Caki2 (cell line): ENCODE data around the gene DENND1A. TPM values are rescaled to one million over a fixed set of nuclear protein-coding genes. Genes with fewer than 3 reads are reported as not detected.

ENCODE experiments used
- DNase-seq: peaks from one replicate; pipeline ENCODE4 v3.0.0-alpha.2; 2015; ENCODE audit warnings: low read depth
- in situ Hi-C: cut with HindIII; loops from 2 replicates; pipeline ENCODE4 v1.10.0; 2016; ENCODE audit warnings: low sequenced_read_pairs, low pct_unique_long_range_greater_than_20kb, mixed read lengths
- total RNA-seq: library from RNA; depleted of rRNA; stranded (reverse); fragments of >200 nt; shearing (Covaris generic); gene quantifications from 2 replicates; pipeline ENCODE4 v1.2.3, GENCODE V29; 2014; ENCODE audit warnings: low replicate concordance

The DENND1A gene
- total RNA-seq, 1 experiment from 2014 or later, result 14.0 TPM

DNA sequence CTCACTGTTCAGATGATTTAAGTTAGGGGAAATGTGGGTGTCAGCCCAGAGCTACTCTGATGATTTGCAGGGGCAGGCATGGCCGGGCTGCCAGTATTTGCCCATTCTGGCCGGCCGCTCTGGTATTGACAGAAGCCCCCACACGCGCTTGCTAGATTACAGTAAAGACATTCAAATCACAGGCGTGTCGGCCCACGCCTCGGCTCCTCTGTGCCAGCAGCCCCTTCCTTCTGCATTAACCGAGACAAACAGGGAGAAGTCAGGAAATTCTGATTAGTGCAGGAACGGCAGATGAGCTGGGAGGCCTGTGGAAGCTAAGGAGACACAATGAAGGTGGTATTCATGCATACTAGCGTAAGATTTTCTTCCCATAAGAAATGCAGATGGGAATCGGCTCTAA lies 460.6 kb downstream of the DENND1A start:
- DNase-seq, result no peak
- in situ Hi-C loops, result no loop called here

DNA sequence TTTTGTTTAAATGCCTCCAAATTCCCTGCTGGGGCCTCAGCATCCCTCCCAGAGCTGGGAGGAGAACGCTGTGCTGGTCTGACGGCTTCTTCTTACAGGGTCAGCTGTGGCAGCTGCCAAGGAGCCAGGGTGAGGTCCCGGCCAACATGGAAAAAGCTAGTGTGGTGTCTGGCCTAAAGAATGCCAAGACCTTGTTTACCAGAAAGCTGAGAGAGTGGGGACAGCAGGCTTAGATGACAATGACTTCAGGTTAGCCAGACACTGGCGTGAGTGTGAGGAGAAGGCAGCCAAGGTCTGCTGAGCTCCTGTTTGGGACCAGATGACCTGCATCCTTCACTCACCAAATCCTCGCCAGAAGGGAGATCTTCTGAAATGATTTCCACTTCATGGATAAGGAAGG lies 461.4 kb downstream of the DENND1A start:
- in situ Hi-C loops, result no loop called here
- no peak for DNase-seq

DNA sequence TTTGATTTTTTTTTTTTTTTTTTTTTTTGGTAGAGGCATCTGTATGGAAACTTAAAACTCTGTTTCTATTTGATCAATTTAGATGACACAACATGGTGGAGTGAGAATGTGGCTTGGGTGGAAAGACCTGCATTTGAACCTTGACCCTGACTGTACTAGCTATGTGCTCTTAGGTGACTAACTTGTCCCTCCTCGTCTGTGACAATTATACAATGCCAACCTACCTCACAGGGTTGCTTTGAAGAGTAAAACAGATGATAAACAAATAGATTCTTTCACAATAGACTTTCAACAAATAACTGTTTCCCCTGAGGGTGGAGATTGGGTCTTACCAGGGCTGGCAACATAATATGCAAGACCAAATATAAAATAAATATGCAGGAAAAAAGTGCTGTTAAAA lies 464.6 kb downstream of the DENND1A start:
- no peak for DNase-seq
- in situ Hi-C loops, result no loop called here

DNA sequence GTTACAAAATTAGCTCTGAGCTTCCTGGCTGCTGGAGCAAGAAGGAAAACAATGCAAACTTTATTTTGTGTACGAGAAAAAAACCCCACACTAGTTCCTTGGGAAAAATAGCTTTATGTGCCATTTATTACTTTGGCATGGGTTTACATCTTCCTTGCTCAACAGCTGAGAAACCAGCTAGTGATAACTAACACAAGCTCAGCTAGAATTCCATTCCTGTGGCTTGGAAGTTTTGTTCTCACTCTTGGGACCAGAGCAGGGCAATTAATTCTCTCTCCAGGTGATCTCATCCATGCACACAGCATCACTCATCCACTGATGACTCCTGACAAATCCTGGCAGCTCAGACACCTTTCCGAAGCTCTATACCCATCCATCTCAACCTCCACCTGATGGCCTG lies 469.8 kb downstream of the DENND1A start:
- in situ Hi-C loops, result no loop called here
- DNase-seq, result no peak

DNA sequence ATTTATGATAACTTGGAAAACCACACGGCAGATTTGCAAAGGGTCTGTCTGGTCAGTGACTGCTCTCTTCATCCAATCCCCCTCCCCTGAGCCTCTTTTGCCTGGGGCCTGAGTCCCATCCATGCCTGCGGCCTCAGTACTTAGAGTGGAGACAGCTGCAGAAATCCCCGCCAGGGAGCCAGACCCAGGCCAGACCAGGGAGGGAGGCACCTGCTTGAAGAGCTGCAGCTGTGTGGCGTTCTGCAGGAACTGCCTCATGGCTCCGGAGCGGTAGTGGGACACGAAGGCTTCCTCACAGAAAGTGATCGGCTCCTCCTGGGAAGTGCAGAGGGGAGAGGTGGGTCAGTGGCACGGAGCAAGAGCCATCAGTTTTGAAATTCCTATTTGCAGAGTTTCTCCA lies 472.3 kb downstream of the DENND1A start:
- in situ Hi-C loops, result no loop called here
- DNase-seq, result no peak

DNA sequence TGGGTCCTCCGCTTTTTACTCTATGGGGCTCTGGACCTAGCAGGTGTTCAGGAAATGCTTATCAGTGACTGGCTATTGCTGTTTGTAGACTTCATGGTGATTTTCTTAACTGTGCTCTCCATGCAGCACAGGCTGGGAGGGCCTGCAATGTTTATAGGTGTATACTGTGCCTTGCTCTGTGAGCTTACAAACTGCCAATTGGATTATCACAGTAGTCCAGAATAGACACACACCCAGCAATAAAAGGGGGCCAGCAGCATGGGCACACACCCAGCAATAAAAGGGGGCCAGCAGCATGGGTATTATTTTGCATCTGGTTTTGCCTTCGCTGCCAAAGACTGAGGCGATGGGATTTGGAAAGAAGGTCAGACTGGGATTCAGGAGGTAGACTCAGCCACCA lies 473.9 kb downstream of the DENND1A start:
- DNase-seq, result no peak
- in situ Hi-C loops, result no loop called here

DNA sequence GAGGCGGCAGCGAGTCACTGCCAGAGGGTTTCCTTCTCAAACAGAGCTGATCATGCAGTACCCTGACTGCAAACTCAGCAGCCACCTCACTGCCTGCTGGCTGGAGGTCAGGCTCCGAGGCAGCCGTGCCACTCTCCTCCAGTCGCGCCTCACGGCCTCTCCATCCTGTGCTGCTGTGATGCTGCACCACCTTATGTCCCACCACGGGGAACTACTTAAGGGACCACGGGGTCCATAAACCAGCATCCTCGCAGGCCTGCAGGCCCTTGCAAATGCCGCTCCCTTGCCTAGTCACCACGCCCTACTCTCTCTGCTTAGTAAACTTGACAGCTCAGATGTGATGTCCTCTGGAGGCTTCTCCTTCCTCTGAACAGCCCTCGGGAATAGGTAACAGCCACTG lies 474.7 kb downstream of the DENND1A start:
- in situ Hi-C loops, result no loop called here

DNA sequence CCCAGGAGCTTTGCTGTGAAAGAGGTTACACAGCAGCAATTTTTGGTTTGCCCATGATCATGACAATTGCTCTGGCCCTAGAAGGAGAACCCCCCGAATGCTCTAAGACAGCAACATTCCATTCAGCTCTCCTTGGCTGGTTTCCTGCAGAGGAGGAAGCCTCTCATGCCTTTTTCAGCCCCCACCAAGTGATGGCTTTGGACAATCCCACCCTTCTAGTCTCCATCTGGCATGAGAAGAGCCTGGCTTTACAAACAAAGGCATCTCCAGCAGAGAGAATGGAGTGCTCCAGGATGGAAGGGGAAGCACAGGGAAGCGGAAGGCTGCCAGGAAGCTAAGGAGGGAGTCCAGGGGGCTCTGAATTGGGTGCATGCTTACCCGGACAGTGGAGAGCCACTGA lies 475.6 kb downstream of the DENND1A start:
- in situ Hi-C loops, result no loop called here

More for the DNA sequence above, 474.7 kb downstream of the DENND1A start:
- no peak for DNase-seq

DNA sequence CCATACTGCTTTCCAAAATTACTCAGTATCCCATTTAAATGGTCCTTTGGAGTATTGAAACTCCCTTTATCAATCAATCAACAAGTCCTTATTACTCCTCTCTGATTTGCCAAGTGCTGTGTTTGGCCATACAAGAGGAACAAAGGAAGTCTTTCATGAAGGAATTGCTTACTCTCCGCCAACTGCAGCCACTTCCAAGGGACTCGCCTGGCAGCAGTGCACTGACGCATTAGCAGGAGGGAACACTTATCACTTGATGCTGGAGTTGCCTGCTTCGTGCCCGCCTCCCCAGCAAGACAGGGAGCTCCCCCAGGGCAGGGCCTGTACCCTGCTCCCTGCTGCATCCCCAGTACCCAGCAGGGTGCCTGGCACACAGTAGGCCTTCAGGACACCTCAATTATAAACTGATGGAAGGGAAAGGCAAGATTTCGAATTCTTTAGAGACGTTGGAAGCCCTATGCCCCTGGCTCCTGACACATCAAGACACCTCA lies 476.1 kb downstream of the DENND1A start:
- no peak for DNase-seq
- in situ Hi-C loops, result no loop called here

More for the DNA sequence above, 475.6 kb downstream of the DENND1A start:
- no peak for DNase-seq

DNA sequence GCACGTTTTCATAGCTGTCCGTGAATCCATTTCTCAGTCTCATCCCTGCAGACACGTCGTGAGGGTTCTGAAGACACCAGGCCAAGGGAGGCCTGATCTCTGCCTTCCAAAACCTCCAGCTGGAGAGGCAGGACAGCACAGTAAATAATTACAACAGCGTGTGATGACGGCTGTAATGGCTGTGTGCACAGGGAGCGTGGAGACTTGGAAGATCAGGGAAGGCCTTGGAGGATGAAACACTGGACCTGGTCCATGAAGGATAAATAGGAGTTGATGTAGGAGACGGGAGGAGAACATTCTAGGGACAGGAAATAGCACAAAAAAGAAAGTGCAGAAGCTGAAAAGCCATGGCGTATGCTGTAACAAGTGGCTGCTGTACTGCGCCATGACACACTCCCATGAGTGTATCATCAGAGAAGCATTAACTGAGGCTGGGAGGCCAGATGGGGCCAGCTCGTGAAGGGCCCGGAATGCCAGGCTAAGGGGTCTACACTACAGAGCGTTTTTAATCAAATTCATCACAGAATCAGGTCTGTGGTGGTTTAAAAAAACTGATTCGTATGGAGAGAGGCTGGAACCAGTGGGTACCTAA lies 476.8 kb downstream of the DENND1A start:
- in situ Hi-C loops, result no loop called here

DNA sequence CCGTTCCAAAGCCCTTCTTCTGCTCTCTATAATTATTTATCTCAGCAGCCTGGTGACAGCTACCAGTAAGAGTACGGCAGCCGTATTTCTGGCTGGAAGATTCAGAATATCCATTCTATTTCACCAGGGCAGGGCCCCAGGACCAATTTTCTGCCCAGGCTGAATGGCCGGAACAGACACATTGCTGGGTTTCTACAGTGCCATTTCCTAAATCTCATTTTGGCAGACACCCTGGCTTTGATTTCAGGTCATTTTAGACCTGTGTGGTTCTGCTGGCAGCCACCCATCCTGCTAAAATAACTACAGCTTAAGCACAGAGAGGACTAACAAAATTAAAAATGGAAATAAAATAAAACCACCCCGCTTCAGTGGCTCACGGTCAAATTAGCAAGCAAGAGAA lies 478.9 kb downstream of the DENND1A start:
- no peak for DNase-seq
- in situ Hi-C loops, result no loop called here

More for the DNA sequence above, 476.8 kb downstream of the DENND1A start:
- no peak for DNase-seq

DNA sequence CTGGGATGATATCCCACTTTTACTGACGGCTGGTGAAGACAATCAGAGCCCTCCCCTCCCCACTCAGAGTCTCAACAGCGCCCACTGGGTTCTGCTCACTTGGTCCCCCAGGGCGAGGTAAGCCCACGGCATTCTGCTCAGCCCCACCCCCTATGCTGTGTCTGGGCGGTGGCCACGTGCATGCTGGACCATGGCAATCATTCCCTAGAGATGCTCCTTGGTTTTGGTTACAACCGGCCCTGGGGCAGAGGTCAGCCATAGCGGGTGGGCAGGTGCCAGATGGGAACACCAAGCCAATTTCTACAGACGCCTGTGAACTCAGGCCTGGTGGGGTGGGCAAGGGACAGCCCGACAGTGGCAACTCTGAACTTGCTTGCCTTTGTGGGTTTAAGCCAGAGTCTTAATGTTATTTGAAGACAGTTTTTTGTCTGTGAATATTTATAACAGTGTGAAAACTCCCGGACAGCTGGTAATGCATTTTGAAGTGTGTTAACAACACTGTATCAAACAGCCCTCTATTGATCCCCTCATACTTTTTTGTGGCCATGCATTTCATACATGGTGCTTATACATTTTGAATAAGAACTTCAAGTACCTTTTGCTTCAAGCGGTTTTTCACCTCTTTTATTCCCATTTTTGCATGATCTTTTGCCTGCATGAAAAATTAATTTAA lies 479.7 kb downstream of the DENND1A start:
- in situ Hi-C loops, result no loop called here

DNA sequence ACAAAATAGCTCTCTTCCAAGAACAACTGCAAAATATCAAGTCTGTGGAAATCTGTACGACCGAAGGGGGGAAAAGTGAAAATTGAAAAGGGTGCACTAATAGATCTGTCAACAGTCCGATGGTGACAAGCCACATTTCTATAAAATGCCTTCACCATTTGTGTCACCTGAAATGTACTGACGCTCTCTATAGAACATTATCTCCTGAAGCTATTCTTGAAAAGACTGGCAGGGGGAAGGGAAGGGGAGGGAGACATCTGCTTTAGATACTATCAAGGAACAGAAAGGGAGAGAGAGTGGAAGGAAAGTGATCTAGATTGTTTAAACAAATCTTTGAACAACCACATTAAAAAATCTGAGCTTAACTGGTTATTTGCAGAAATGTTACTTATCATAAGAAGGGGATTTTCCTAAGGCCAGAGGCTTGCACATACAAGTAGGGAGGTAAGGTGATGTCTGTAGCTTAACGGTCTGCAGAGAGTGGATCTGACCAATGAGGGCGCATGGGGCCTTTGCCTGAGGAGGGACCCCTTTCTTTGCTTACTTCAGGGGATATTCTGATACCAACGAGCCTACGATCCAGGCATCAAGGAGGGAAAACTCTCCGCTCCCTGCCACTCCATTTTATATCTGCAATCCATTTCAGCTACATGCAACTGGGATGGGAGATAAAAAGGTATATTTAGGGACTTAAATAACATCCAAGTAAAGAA lies 481.8 kb downstream of the DENND1A start:
- in situ Hi-C loops, result no loop called here
- DNase-seq, result no peak

More for the DNA sequence above, 479.7 kb downstream of the DENND1A start:
- DNase-seq, result no peak

DNA sequence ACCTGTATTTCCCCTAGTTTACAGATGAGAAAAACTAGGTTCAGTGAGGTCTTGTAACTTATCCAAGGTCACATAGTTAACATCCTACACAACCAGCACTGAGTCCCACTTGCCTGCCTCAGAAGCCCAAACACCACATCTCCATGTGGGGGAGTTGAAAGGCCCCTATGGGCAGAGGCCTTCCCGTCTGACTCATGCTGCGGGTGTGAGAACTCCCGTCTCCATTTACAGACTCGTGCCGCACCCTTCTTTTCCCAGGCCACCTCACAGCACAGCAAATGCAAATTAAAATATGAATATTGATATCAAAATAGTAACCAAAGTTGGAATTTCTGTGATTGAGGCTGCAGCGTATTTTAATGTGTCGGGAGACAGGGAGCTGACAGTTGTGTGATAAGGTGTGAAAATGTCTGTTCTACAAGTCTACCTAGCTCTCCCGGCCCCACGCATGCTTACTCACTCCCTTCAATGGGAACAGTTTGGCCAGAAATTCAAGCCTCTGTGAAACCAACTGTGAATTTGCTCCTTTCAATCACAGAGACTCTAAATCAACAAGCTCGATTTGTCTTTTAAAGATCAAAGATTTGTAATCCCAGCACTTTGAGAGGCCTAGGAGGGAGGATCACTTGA lies 483.8 kb downstream of the DENND1A start:
- in situ Hi-C loops, result no loop called here
- DNase-seq, result peak; percentile 38

DNA sequence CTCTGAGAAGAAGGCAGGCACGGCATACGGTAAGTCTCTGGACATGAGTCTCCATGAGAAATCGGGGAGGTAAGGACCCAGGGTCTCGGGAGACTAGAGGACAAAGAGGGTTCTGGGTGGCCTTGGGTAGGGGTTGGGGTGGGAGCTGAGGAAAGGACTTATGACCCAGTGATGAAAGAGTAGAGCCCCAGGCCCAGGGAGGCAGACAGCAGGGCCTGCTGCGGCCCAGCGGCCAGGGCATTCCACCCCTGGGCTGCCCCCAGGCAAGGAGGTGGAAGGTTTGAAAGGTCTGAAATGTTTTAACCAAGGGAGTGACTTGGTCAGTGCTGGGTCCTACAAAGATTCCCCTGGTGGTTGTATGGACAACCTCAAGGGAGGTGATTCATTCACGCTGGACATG lies 484.8 kb downstream of the DENND1A start:
- in situ Hi-C loops, result no loop called here
- no peak for DNase-seq

DNA sequence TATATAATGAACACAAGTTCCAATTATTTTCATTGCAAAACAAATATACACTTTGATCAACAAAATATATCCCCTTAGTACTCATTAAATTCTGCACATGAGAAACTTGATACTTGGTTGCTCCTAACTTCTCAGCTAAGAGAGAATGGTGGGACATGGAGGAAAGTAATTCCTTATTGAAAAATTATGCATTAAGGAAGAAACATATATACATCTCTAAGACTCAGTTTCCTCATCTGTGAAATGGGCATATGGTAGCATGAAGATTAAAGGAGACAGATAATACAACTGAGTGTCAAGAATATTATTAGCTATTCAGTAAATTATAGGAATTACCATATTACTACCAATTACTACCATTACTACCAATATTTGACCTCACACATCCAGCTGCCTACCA lies 488.2 kb downstream of the DENND1A start:
- DNase-seq, result no peak
- in situ Hi-C loops, result no loop called here

DNA sequence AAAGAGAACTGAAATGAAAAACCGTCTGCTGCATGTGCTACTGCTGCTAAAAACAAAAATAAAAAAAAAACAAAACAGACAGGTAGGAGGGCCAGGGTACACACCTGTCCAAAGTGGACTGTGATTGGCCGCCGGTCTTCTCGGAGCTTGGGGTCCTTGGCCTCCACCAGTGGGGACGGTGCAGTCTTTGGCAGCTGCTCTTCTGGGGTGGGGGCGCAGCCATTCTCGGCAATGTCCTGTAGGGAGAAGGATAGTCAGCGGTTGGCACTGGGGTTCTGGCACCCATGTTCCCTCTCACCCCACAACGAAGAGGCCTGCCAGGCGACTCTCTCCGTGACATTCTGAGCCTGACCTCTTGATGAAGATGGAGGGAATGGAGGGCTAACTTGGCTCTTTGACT lies 489.7 kb downstream of the DENND1A start:
- in situ Hi-C loops, result no loop called here
- DNase-seq, result no peak

DNA sequence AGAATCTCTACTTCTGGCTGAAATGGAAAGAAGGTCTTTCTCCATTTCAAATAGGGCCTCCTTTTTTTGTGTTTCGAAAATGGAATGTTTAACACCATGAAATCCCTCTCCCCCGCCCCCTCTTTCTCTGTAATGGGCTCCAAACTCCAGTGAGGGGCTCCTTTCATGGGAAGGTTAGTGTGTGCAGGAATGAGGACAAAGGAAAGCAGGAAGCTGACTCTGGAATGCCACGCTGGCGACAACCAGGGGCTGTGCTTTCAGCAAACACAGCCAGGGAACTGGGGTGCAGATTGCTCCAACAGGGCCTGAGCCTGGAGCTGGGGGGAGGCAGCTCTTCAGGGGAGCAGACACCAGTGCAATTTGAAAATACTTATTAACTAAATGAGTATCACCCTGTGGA lies 491.1 kb downstream of the DENND1A start:
- in situ Hi-C loops, result no loop called here

DNA sequence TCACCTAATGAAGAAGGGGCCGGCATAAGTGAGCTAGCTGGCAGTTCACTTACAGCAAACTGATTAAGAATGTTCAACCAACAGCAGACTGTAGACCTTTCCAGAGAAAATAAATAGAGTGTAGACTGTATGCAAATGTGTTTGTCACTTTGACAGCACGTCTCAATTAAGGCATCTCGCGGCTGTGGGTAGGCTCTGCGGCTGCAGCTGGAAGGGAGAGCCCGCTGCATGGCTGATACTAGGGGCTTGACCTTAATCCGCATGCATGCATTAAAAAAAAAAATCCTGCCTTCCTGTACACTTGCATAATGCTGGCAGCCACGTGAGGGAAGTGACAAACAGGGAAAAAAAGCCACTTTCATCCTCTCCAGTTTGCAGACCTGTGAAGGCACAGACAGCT lies 491.6 kb downstream of the DENND1A start:
- in situ Hi-C loops, result no loop called here
- DNase-seq, result no peak

More for the DNA sequence above, 491.1 kb downstream of the DENND1A start:
- no peak for DNase-seq
